Endodermal cell (in vitro differentiated cells): ENCODE measurements around the gene ZHX3. TPM values are rescaled to one million over a fixed set of nuclear protein-coding genes. Genes with fewer than 3 reads are reported as not detected.
A peak's percentile ranks its signal among the peaks of the same experiment; 100 is the strongest.

ENCODE experiments used
- DNase-seq: peaks from one replicate; pipeline ENCODE4 v3.0.0-alpha.2; 2017
- H3K27ac ChIP-seq: 2 replicates; pipeline ENCODE4 v1.5.1; 2013; ENCODE audit warnings: mild to moderate bottlenecking, low read depth, low read length, moderate library complexity
- H3K27me3 ChIP-seq: 2 replicates; pipeline ENCODE4 v1.6.1; 2013; ENCODE audit warnings: mild to moderate bottlenecking, low read length, moderate library complexity; ENCODE audit not compliant: insufficient read depth, control insufficient read depth, poor library complexity, severe bottlenecking
- H3K36me3 ChIP-seq: 2 replicates; pipeline ENCODE4 v1.7.0; 2013; ENCODE audit warnings: mild to moderate bottlenecking, low read length, moderate library complexity; ENCODE audit not compliant: control insufficient read depth, insufficient read depth
- H3K4me1 ChIP-seq: one replicate; pipeline ENCODE4 v1.7.0; 2013; ENCODE audit warnings: low read length; ENCODE audit not compliant: control insufficient read depth, insufficient read depth
- H3K4me3 ChIP-seq: 2 replicates; pipeline ENCODE4 v1.5.1; 2013; ENCODE audit warnings: mild to moderate bottlenecking, low read length, moderate library complexity
- H3K9ac ChIP-seq: 2 replicates; pipeline ENCODE4 v1.6.1; 2013; ENCODE audit warnings: mild to moderate bottlenecking, low read length, moderate library complexity; ENCODE audit not compliant: poor library complexity, severe bottlenecking; ENCODE audit errors: extremely low read depth
- H3K9me3 ChIP-seq: 2 replicates; pipeline ENCODE4 v1.6.1; 2013; ENCODE audit warnings: mild to moderate bottlenecking, low read length, moderate library complexity; ENCODE audit not compliant: control insufficient read depth
- H3K27ac Mint-ChIP-seq: 2 replicates; pipeline ENCODE4 v1.8.0; 2020; ENCODE audit warnings: mixed read lengths
- H3K27me3 Mint-ChIP-seq: 2 replicates; pipeline ENCODE4 v1.8.0; 2021; ENCODE audit warnings: mild to moderate bottlenecking, mixed read lengths; ENCODE audit not compliant: insufficient read depth
- H3K36me3 Mint-ChIP-seq: 2 replicates; pipeline ENCODE4 v1.8.0; 2020; ENCODE audit warnings: low read depth, mixed read lengths
- H3K4me1 Mint-ChIP-seq: 2 replicates; pipeline ENCODE4 v1.8.0; 2020; ENCODE audit warnings: mixed read lengths
- H3K4me3 Mint-ChIP-seq: 2 replicates; pipeline ENCODE4 v1.8.0; 2020; ENCODE audit warnings: mild to moderate bottlenecking, moderate library complexity, mixed read lengths
- H3K9me3 Mint-ChIP-seq: 2 replicates; pipeline ENCODE4 v1.8.0; 2020; ENCODE audit warnings: mild to moderate bottlenecking, mixed read lengths
- CTCF ChIP-seq: fragments of 200-600 bp; sonication (generic); conservative IDR thresholded peaks from 2 replicates; pipeline ENCODE4 v1.5.0; 2021; ENCODE audit warnings: antibody characterized with exemption, mild to moderate bottlenecking
- WGBS, 2 experiments: methylation state at CpG; one replicate each; pipeline versions ENCODE4 v1.1.5 to v1.1.7; 2013; ENCODE audit warnings: missing lambda C conversion rate in 2 of 2, mixed read lengths in 1 of 2; ENCODE audit not compliant: insufficient coverage in 1 of 2, insufficient read length in 1 of 2; 5-methylcytosine and 5-hydroxymethylcytosine counted together
- total RNA-seq, 2 donors: library from RNA; stranded (reverse); fragmentation: NEBNext Ultra II Directional in 1 of 2; extraction: Animal tissue kit (Norgen Biotek cat#: 25700) in 1 of 2; gene quantifications; 2 replicates in 1 of 2; 3 replicates in 1 of 2; pipeline ENCODE4 v1.2.1, GENCODE V29; 2021

ZHX3 gene
- total RNA-seq, 2 donors from 2014 or later = 5.4 to 5.5 TPM

GRCh38 chr20:41353530-41353929 is 36.0 kb upstream of the ZHX3 start:
- H3K4me1 Mint-ChIP-seq = no peaks in the 10 kb centered on the region
- no peaks in the 10 kb centered on the region for H3K9me3 ChIP-seq
- H3K4me3 Mint-ChIP-seq = no peak overlapping the region
- H3K9me3 Mint-ChIP-seq = no peaks in the 10 kb centered on the region
- H3K4me3 ChIP-seq = no peak overlapping the region
- no peak overlapping the region for H3K27ac ChIP-seq
- no peaks in the 10 kb centered on the region for H3K4me1 ChIP-seq
- H3K27ac Mint-ChIP-seq = no peak overlapping the region
- no peak overlapping the region for H3K9ac ChIP-seq
- DNase-seq = no peak
- H3K27me3 ChIP-seq = no peaks in the 10 kb centered on the region
- peaks cover 18% of the 10 kb centered on the region for H3K36me3 Mint-ChIP-seq
- H3K27me3 Mint-ChIP-seq = no peaks in the 10 kb centered on the region
- TF ChIP-seq CTCF = no peak
- peaks cover 4% of the 10 kb centered on the region for H3K36me3 ChIP-seq

- Histone ChIP-seq H3K9ac (no peak overlapping the region), H3K4me3 (no peak overlapping the region), H3K27ac (no peak overlapping the region), H3K27me3 (no peaks in the 10 kb centered on the region), H3K9me3 (no peaks in the 10 kb centered on the region), H3K4me1 (no peaks in the 10 kb centered on the region), H3K36me3 (peaks cover 4% of the 10 kb centered on the region)
- DNase-seq = peak; percentile 65
- peaks cover 18% of the 10 kb centered on the region for H3K36me3 Mint-ChIP-seq
- no peak overlapping the region for H3K27ac Mint-ChIP-seq
- no peak for TF ChIP-seq CTCF
- 83 to 94% methylated on average over 5 of the region's 5 CpGs for WGBS, 2 experiments
- H3K27me3 Mint-ChIP-seq = no peaks in the 10 kb centered on the region
- no peaks in the 10 kb centered on the region for H3K4me1 Mint-ChIP-seq
- no peaks in the 10 kb centered on the region for H3K9me3 Mint-ChIP-seq
- no peak overlapping the region for H3K4me3 Mint-ChIP-seq
Measured at GRCh38 chr20:41352666-41353065, 35.1 kb upstream of the ZHX3 start.

- no peak overlapping the region for H3K27ac ChIP-seq
- H3K27me3 Mint-ChIP-seq = no peaks in the 10 kb centered on the region
- H3K9ac ChIP-seq = no peak overlapping the region
- DNase-seq = peak; percentile 72
- H3K27ac Mint-ChIP-seq = no peak overlapping the region
- TF ChIP-seq CTCF = peak; percentile 59
- H3K36me3 Mint-ChIP-seq = peaks cover 18% of the 10 kb centered on the region
- H3K27me3 ChIP-seq = no peaks in the 10 kb centered on the region
- H3K36me3 ChIP-seq = peaks cover 4% of the 10 kb centered on the region
- H3K4me1 ChIP-seq = no peaks in the 10 kb centered on the region
- no peaks in the 10 kb centered on the region for H3K9me3 ChIP-seq
- H3K4me1 Mint-ChIP-seq = peaks cover 2% of the 10 kb centered on the region
- no peak overlapping the region for H3K4me3 ChIP-seq
- WGBS, 2 experiments = 71 to 78% methylated on average over 2 to 4 of the region's 4 CpGs
- no peaks in the 10 kb centered on the region for H3K9me3 Mint-ChIP-seq
- H3K4me3 Mint-ChIP-seq = no peak overlapping the region
Measured at GRCh38 chr20:41352106-41352505, 34.6 kb upstream of the ZHX3 start.
